ENCODE measurements around the gene EIF2AK3. TPM values are rescaled to one million over a fixed set of nuclear protein-coding genes. Genes with fewer than 3 reads are reported as not detected.
"Not testable (repeated sequence)": the region's sequence is repeated elsewhere in the genome, so short reads cannot be mapped to it uniquely, and the experiment has no call there.

EIF2AK3 gene
- 4.3 TPM for total RNA-seq
- long read RNA-seq, full-length matches to known transcripts, result 1 of 1 reads
- long read RNA-seq, partial matches to known transcripts, result 0 of 1 reads
- long read RNA-seq, other reads (novel, unspliced or antisense), result 0 of 1 reads

DNA sequence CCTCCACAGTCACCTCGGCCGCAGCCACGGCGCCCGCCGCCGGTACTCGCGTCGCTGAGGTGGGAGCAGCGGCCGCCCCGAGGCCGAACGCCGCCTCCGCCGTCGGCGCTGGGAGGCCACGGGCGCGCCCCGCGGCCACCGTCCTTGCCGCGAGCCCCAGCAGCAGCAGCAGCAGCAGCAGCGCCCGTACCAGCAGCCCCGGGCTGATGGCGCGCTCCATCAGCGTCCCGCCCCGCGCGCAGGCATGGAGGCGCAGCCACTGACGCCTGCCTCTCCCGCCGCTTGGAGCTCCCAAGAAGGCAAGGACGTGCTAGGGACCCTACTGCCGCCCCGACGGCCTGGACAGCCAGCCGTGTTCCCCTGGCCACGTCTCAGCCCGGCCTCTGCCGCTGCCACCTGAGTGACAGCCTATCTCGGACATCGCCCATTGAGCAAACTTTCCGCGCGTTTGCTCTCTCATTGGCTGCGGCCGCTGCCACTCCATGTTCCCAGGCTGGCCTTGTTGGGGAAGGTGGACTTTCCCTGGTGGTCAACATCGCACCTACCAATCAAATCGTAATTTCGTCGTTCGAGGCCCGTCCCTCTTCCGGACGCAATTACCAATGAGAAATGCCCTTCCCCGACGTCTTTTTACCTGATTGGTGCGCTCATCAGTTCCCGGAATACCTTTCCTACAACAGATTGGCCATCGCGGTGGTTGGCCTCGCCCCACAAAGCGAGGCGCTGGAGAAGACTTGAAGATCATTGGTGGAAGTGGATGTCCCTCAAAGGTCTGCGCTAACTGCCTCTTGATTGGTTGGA, at the start of gene EIF2AK3:
TSS of gene EIF2AK3 (minus strand) at position 410 of the 801 bp plus-strand sequence. CDS start at position 220, 190 bp downstream.
- peak; percentile 96 for ATAC-seq
- intact Hi-C loops (cut with DNase I), result loop anchor here (1.0 to 5.0 kb wide), 6 partner anchors 26 to 110 kb away; partner anchors contain the start of gene RPIA
- peak; percentile 98 for DNase-seq (ENCODE audit: missing footprints)

DNA sequence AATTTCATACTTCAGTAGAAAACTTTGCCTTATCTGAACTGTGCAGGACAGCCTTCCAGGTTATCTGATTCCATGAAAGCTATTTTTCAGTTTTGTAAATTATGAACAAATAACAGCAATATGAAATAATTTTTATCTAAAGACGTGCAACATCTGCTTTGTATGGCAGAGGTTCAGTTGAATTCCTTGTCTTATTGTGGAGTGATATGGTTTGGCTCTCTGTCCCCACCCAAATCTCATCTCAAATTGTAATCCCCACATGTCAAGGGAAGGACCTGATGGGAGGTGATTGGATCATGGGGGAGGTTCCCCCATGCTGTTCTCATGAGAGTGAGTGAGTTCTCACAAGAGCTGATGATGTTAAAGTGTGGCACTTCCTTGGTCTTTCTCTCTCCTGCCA, 46.1 kb upstream of the EIF2AK3 start:
- intact Hi-C loops (cut with DNase I), result loop anchor here (5.0 kb wide), 1 partner anchor 46 kb away; the partner anchor contains the start of gene EIF2AK3
- DNase-seq (ENCODE audit: missing footprints) (no peak), ATAC-seq (no peak)

DNA sequence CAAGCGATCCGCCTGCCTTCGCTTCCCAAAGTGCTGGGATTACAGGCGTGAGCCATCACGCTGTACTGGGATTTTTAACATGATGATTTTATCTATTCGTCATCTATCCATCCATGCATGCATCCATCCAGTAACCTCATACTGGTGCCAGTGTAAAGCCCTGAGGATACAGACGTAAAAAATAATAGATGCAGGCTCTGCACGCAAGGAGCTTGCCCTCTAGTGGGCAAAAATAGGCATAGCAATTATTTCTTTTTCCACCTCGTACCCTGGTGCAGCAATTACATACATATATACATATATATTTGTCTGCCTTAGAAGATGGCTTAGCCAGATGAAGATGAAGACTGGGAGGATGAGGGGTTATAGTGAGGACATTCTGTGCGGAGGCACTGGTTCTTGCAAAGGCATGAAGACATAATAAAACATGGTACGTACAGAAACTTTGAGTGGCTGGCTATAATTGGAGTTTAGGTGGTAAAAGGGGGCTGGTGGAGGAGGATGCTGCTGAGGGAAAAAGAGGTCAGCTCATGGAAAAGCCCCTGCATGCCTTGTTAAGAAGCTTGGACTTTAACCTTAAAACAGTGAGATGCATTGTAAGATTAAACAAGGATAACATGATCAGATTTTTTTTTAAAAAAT, 44.6 kb upstream of the EIF2AK3 start:
- intact Hi-C loops (cut with DNase I), result loop anchor here (5.0 kb wide), 1 partner anchor 45 kb away; the partner anchor contains the start of gene EIF2AK3
- DNase-seq (ENCODE audit: missing footprints) (no peak), ATAC-seq (peak; percentile 26)

DNA sequence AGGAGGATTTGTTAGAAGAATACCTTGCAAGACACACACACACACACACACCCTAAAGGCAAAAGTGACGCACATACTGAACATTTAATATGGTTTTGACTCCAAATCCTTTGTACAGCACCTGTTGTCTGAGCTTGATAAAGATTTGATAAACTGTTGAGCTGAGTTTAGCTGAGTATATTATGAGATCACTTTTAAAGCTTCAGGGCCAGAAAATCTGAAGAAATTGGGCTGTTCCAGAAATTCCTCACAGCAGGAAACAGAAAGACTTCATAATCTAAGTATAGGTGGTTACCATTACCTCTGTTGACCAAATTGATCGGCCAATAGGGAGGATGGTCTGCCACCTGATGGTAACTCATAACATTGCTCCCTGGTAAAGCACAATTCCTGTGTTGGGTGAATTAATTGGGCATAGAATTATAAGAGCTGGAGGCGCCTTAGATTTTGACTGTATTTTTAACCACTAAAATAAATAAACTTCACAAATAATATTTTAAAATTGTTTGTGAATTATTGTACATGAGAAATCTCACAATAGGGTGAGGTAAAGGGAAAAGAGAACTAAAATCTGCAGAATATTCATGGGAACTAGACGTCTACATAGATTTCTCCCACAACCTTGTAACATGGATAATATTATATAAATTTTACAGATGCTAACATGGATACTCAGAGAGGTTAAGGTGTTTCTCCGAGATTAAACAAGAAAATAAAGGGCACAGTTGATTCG, 42.4 kb upstream of the EIF2AK3 start:
- peak; percentile 62 for ATAC-seq
- no peak for DNase-seq (ENCODE audit: missing footprints)
- intact Hi-C loops (cut with DNase I), result loop anchor here (1.0 to 5.0 kb wide), 2 partner anchors 42 to 78 kb away; partner anchors contain the start of gene EIF2AK3

DNA sequence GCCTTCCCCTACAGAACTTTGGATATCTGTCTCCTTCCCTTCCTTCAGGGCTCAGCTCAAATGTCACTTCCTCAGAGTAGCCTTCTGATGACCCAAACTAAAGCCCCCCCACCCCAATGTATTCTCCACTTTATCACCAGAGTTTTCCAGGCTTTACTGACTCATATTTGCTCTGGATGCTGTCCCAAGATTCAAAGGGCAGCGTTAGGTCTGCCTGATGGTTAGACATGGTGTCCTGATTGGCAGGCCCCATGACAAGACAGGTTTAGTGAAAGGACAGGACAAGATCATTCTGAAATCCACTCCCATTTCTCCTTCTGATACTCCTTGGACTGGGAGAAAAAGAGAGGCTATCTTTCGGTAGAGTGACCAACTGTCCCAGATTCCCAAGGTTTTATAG, 41.6 kb upstream of the EIF2AK3 start:
- DNase-seq (ENCODE audit: missing footprints) (no peak), ATAC-seq (no peak)
- intact Hi-C loops (cut with DNase I), result no loop called here

DNA sequence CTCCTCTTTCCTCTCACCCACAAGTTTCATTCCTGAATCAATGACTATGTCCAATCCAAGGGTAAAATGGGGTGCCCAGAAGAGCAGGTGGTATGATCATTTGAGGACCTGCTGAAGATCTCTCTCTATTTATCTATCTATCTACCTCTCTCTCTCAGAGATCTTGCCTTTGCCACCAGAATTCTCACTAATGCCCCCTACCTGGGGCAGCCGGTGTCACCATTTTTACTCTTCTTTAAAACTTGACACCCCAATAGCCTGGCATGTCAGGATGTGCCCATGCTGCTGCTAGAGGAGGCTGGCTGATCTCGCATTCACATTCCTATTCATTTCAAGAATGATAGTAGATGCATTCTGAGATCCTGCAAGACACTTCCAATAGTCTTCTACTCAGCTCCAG, 40.0 kb upstream of the EIF2AK3 start:
- intact Hi-C loops (cut with DNase I), result no loop called here
- no peak for ATAC-seq
- DNase-seq (ENCODE audit: missing footprints), result no peak

DNA sequence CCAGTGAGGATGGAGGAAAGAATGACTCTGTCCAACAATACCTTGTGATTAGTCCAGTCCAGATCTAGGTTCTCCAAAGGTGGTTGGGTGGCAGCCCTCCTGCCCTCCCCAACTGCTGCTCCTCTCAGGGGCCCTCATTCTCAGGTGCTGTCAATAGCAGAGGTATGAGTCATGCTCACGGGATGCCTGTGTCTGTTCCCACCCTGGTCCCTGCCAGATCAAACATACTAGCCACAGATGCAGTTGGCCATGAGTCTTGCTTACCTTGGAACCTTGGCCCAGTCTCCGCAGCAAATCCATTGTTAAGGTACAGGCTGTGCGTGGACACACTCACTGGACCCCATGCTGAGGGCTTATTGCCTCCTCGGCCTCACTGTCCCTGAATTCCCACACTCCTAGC, 39.3 kb upstream of the EIF2AK3 start:
- ATAC-seq (no peak), DNase-seq (ENCODE audit: missing footprints) (no peak)
- intact Hi-C loops (cut with DNase I), result no loop called here

DNA sequence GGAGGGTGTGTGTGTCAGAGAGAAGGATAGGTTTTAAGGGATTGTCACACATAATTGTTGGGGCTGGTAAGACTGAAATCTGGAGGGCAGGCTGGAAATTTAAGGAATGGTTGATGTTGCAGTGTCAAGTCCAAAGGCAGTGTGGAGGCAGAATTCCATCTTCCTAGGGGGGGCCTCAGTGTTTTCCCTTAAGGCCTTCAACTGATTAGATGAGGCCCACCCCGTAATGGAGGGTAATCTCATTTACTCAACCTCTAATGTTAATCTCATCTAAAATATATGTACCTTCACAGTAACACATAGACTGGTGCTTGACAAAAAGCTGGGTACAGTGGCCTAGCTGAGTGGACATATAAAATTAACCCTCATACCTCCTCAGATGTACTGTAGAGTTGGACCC, 33.4 kb upstream of the EIF2AK3 start:
- DNase-seq (ENCODE audit: missing footprints) (no peak), ATAC-seq (no peak)
- intact Hi-C loops (cut with DNase I), result no loop called here

DNA sequence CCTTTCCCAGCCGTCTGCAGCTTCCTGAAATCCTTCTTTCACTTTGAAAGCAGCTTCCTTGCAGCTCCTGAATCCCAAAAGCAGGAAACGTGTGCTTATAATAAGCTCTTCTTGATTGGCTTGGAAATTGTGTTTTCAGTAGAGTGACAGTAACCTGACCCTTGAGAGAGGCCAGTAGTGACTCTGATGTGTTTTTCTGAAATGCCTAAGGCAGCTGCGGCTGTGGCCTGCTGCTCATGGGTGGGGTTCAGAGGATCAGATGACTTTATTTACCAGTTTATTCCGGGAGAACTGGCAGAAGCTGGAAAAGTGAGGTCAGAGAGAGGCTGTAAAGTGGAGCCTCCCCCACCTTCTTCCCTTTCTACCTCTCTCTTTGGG, 32.3 kb upstream of the EIF2AK3 start:
- ATAC-seq, result peak; percentile 86
- intact Hi-C loops (cut with DNase I), result loop anchor here (2.0 kb wide), 1 partner anchor 33 kb away; the partner anchor contains the start of gene EIF2AK3
- no peak for DNase-seq (ENCODE audit: missing footprints)

DNA sequence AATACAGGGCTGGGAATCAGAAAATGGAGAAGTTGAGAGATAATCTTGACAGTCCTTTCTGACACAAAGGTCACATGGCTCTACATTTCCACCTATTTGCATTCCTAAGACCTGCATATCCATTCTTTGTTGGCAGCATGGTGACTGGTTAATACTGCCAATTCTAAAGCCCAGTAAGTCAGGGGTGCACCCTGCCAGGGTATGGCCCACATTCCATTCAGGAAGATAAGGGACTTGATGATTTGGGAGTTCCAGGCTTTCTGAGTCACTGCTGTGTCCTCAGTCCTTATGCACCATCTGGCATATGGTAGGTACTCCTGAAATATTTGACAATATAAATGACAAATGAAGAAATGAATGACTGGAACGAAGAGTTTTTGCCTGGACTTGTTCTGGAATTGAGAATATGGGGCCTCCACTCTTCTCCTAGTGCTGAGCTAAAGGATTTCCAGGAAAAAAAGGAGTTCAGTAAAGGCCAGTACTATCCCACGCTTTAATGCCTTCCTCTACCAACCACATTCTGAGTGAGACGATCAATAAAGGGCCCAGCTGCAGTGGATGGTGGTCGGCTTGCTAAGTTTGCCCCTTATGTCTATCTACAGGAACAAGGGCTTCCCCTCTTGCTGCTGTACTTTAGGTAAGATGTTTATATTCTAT, 31.7 kb upstream of the EIF2AK3 start:
- DNase-seq (ENCODE audit: missing footprints) (no peak), ATAC-seq (peak; percentile 72)
- intact Hi-C loops (cut with DNase I), result loop anchor here (2.0 kb wide), 1 partner anchor 32 kb away; the partner anchor contains the start of gene EIF2AK3

DNA sequence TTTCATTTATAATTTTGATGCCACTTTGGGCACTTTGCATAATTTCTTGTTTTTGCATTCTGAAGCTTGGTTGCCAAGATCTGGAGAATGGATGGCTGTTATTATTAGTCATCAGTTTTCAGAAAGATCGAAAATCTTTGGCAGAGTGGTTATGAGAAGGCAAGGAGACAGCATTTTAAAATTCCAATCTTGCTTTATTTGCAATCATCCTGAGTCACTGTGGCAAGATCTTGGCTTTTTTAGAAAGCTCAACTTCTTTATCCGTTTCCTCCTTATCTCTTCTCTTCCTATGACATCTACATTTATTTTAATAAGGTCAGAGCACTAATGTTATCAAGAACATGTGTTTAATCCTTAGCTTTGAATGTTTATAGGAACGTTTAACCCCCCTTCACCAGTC, 31.1 kb upstream of the EIF2AK3 start:
- intact Hi-C loops (cut with DNase I), result loop anchor here (2.0 kb wide), 1 partner anchor 32 kb away; the partner anchor contains the start of gene EIF2AK3
- no peak for DNase-seq (ENCODE audit: missing footprints)
- ATAC-seq, result no peak

DNA sequence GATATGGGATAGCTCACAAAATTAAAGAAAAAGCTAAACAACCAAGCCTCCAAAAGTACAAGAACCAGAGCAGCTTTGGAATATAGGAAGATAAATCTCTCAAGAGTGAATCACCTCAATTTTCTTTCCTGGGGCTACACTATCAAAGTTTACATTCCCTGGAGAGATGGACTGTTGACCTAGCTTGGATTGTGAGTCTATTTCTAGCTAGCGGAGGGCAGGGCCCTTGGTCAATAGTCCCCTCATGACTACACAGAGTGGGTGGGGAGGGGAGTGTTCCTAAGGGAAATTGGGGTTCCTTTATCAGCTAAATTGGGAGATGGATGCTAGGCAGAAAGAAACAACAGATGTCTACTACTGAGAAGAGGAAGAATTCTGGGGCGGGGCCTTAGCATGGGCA, 29.9 kb upstream of the EIF2AK3 start:
- intact Hi-C loops (cut with DNase I), result no loop called here
- DNase-seq (ENCODE audit: missing footprints) (no peak), ATAC-seq (no peak)

DNA sequence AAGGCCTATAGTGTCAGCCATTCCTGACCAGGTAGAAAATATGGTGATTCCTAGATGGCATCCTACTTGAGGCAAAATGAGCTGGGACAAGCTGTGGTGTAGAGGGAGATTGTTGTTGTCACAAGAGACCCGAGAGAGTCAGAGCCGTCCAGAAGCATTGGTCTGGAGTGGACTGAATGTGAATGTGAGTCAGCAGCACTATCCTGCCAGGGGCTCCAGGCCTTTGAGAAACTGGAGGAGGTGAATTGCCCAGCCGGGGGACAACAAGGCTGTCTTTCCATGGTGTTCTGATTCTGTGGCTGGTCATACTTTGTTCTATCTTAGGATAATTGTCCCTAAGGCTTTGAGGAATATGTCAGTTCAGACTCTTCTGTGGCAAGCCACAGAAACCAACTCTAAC, 29.4 kb upstream of the EIF2AK3 start:
- intact Hi-C loops (cut with DNase I), result no loop called here
- ATAC-seq (no peak), DNase-seq (ENCODE audit: missing footprints) (no peak)

DNA sequence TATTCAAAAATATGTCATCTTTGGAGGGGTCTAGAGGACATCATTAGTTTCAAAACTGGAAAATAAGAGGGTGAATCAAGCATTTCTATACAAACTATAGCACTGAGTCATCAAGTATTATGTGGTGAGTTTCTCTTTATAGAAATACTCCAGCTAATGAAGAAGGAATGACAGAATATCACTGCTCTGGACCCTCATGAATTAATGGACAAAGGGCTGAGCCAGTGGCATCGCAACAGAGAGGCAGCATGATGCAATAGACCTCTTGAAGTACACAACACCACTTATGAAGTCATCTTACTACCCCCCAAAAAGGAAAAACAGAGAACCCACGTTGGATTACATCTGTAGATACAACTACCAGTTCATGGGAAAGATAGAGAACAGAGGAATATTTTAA, 27.4 kb upstream of the EIF2AK3 start:
- intact Hi-C loops (cut with DNase I), result no loop called here
- DNase-seq (ENCODE audit: missing footprints) (no peak), ATAC-seq (no peak)

DNA sequence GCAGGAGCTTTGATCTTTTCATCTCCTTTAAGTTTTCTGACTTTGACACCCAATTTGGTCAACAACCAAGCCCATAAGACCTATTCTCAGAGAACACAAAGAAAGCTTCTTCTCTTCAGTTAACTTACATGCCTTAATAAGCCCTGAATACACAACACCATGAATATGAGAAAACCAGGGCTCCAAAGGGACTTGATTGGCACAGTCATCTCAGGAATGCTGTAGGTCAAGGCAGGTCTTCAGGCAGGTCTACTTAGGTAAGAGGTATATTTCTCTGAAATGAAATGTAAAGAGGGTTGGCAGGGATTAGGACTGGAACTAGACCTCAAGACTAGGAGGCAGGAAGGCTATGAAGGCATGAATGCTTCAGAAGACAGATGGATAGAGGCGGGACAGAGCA, 24.4 kb upstream of the EIF2AK3 start:
- intact Hi-C loops (cut with DNase I), result no loop called here
- no peak for DNase-seq (ENCODE audit: missing footprints)
- ATAC-seq, result no peak

DNA sequence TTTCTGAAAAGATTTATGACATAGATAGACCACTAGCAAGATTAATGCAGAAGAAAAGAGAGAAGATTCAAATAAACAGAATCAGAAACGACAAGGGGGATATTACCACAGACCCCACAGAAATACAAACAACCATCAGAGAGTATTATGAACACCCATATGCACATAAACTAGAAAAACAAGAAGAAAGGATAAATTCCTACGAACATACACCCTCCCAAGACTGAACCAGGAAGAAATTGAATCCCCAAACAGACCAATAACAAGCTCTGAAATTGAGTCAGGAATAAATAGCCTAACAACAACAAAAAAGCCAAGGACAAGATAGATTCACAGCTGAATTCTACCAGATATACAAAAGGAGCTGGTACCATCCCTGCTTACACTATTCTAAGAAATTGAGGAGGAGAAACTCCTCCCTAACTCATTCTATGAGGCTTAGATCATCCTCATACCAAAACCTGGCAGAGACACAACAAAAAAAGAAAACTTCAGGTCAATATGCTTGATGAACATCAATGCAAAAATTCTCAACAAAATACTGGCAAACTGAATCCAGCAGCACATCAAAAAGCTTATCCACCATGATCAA, 18.1 kb upstream of the EIF2AK3 start:
- intact Hi-C loops (cut with DNase I); DNase-seq (ENCODE audit: missing footprints); ATAC-seq: not testable (repeated sequence)

DNA sequence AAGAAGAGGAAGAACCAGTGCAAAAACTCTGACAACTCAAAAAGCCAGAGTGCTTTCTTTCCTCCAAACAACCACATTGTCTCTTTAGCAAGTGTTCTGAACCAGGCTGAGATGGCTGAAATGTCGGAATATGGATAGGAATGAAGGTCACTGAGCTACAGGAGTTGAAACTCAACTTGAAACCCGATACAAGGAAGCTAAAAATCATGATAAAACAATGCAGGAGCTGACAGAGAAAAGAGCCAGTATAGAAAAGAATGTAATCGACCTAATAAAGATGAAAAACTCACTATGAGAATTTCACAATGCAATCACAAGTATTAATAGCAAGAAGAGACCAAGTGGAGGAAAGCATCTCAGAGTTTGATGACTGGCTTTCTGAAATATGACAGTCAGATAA, 15.0 kb upstream of the EIF2AK3 start:
- intact Hi-C loops (cut with DNase I), result no loop called here
- no peak for DNase-seq (ENCODE audit: missing footprints)
- no peak for ATAC-seq

DNA sequence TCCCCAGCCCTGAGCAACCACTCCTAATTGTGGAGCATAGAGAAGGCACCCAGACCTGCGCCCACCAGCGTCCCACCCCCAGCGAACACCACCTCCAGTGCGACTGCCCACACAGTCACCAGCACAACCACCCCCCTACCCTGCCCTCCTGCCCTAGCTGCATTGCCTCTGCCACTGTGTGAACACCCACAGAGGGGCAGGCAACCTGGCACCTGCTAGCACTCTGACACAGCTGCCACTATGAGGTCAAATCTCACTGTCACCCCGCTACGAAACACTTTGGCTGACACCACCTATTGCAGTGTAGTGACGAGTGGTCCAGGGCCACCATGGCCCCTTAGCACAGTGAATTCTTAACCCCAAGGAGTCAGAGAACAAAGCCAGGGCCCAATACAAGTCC, 14.1 kb upstream of the EIF2AK3 start:
- intact Hi-C loops (cut with DNase I), result no loop called here
- DNase-seq (ENCODE audit: missing footprints), result no peak
- no peak for ATAC-seq

Data from Right ventricle myocardium inferior (tissue), 1 donor.